ENCODE results near the gene MAML1.
A peak's percentile ranks its signal among the peaks of the same experiment; 100 is the strongest.

MAML1 gene

DNA sequence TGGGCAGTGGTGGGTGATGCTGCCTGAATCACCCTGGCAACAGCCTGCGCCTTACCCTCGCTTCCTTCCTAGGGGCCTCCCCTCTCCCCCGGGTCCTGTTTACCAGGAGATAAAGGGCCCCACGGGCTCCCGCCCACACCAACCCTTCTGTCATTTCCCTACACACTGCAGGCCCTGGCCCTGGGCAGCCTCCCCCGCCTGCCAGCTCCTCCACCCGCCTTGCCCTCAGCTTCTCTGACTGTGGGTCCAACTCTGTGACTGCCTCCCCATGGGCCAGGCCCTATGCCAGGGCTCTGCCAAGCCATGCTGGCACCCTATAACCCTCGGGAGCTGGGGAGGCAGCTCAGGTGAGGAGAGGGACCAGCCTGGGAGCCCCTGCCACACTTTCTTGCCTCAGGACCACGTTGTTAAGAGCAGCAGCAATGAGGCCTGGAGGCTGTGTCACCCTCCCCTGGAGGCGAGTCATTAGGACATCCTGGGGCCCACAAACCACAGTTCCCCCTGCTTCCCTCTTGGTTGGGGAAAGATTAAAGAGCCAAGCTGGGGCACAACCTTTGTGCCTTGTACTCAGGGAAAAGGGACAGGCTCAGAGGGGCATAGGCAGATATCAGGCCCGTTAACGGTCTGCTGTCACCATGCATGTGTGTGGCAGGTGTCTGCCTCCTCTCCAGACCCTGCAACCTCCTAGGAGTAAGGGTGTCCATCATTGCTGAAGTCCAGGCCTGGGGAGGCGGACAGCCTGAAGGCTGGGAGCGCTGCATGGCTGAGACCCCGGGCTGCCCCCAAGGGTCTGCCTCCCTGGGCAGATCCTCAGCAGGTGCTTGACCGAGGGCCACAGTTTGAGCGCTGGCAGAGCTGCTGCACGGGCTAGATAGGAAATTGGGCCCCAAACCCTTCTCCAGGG is 71.3 kb downstream of the MAML1 start:
- H3K4me3 ChIP-seq (ENCODE audit: low read depth, low read length), result no peak overlapping the region
- DNase-seq (ENCODE audit: low read depth), result no peak

DNA sequence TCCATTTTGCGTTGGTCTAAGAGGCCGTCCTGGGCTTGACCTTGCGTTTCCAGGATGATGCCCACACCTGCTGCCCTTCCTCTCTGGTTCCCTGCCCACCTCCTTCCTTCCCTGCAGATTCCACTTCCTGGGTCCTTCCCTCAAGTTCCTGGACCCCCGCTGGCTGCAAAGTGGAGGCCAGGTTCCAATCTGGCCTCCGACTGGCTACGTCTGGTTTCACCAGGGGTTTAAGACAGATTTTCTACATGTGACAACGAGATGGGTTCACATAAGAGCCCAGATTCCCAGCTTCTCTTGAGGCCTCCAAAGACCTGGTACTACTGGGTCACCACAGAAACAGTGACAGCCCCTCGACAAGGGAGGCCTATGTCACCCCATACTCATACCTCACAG is 71.9 kb downstream of the MAML1 start:
- H3K4me3 ChIP-seq (ENCODE audit: low read depth, low read length), result no peak overlapping the region
- TF ChIP-seq, protein P1, sequence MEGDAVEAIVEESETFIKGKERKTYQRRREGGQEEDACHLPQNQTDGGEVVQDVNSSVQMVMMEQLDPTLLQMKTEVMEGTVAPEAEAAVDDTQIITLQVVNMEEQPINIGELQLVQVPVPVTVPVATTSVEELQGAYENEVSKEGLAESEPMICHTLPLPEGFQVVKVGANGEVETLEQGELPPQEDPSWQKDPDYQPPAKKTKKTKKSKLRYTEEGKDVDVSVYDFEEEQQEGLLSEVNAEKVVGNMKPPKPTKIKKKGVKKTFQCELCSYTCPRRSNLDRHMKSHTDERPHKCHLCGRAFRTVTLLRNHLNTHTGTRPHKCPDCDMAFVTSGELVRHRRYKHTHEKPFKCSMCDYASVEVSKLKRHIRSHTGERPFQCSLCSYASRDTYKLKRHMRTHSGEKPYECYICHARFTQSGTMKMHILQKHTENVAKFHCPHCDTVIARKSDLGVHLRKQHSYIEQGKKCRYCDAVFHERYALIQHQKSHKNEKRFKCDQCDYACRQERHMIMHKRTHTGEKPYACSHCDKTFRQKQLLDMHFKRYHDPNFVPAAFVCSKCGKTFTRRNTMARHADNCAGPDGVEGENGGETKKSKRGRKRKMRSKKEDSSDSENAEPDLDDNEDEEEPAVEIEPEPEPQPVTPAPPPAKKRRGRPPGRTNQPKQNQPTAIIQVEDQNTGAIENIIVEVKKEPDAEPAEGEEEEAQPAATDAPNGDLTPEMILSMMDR (IDR thresholded peaks at IDR 0.05; ENCODE audit: insufficient read depth, low read depth, low read length, missing control alignments), result no peak

More for the DNA sequence above, 71.3 kb downstream of the MAML1 start:
- TF ChIP-seq, protein P1 (IDR thresholded peaks at IDR 0.05; ENCODE audit: insufficient read depth, low read depth, low read length, missing control alignments), result no peak

DNA sequence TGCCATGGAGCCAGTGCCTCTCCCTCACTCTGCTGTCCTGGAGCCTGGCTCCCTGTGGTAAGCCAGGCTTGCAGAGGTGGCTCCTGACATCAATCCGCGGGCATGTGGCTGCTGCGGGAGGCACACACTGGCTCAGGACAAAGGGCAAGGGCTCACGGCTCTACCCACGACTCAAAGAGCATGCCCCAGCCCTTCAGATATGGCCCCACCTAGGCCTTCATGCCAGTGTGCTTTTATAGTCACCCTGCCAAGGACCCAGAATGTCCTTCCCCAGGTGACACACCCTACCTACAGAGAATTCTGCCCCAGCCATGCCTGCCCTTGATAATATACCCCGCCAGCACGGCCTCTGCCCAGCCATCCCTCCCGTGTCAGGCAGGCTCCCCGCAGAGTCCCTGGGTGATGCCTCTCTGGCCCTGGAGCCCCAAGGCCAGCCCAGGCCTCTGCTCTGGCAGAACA is 72.5 kb downstream of the MAML1 start:
- H3K4me3 ChIP-seq (ENCODE audit: low read depth, low read length), result peak overlapping the region; percentile 70
- no peak for DNase-seq (ENCODE audit: low read depth)
- TF ChIP-seq, protein P1 (IDR thresholded peaks at IDR 0.05; ENCODE audit: insufficient read depth, low read depth, low read length, missing control alignments), result no peak

More for the DNA sequence above, 71.9 kb downstream of the MAML1 start:
- no peak for DNase-seq (ENCODE audit: low read depth)

DNA sequence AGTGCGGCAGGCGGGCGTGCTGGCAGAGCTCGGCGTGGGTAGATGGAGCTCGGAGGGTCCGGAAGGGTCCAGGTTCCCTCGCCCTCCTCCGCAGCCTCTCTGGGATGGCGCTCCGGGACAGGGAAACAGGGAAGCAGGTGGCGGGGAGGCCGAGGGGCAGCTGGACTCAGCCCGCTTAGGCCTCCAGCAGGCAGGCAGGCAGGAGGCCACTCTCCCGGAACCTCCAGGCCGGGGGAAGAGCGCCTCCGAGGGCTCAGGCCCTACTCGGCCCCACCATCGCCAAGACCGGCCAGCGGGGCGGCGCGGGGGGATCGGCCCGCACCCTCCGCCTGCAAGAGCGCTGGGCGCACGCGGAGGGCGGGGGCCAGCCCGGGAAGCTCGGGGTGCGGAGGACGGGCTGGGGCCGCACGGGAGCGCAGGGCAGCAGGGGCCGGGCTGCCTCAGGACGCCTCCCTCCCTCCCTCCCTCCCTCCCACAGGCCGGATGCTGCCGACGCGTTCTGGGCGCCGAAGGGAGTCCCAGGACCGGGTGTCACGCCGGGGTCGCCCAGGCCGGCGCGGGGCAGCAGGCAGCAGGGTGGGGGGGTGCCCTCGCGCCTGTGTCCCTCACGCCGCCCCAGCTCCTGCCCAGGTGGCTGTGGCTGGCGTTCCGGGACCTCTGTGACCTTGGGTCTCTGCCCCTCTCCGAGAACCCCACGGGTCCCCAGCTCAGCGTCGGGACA is 73.1 kb downstream of the MAML1 start:
- peak; percentile 76 for DNase-seq (ENCODE audit: low read depth)
- TF ChIP-seq, protein P1 (IDR thresholded peaks at IDR 0.05; ENCODE audit: insufficient read depth, low read depth, low read length, missing control alignments), result no peak
- peak overlapping the region; percentile 70 for H3K4me3 ChIP-seq (ENCODE audit: low read depth, low read length)

DNA sequence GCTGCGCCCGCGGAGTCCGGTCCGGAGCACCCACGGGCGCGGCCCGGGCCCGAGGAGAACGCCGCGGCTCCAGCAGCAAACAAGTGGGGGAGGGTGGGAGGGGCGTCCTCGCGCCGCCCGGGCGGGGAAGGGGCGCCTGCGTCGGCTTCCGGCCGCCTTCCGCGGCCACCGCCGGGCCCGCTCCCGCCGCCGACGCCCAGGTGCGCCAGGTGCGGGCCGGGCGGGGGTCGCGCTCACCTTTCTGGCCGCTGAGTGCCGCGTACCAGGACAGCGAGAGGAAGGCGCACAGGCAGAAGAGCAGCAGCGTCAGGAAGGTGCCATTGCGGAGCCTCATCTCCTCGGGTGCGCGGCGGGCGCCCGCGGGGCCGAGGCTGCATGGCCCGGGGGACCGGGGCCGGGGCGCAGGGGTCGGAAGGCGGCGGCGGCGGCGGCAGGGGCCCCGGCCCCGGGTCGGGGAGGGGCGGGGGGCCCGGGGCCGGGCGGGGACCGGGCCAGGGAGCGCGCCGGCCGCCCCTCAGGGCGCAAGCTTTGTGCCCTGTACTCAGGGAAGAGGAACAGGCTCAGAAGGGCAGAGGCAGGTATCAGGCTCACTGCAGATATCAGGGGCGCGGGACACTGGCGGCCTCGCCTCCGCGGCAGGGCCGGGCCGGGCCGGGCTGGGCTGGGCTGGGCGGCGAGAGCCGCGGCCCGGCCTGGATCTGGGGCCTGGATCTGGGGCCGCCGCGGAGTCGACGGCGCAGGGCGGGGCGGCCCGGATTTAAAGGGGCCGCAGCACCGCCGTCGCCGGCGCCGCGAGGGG is 73.8 kb downstream of the MAML1 start, which contains the start of gene MGAT4B:
Gene MGAT4B (minus strand): TSS at position 617 of the 799 bp plus-strand sequence. CDS start 283 bp downstream, at position 334.
- TF ChIP-seq, protein P1 (IDR thresholded peaks at IDR 0.05; ENCODE audit: insufficient read depth, low read depth, low read length, missing control alignments), result no peak
- DNase-seq (ENCODE audit: low read depth), result peak; percentile 88

DNA sequence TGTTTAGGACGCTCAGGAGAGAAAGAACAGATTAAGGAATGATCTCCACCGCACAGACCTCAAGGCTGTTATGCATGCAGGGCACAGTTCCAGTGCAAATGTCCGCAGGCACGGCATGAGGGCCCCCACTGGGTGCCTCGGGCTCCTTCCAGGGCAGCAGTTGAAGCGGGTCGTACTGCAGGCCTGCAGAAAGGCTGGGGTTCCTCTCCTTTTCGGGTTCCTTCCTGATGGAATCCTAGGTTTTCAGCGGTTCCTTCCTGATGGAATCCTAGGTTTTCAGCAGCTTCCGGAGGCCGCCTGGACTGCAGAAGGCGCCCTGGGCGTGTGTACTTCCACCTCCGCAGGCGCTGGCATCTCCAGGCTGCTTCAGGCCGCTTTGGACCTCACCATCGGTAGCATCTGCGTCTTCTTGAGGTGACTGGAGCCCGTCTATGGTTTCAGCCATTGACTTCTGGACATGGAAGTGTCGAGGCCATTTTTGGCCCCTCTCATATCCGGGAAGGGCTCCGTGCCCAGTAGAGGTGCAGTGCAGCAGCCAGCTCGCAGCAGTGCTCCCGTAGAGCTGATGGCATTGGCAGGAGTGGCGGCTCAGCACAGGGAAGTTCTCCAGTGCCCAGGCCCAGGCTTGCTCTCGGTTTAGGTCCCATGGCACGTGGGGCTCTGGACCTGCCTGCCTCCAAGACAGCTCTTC is 79.7 kb downstream of the MAML1 start:
- TF ChIP-seq, protein P1 (IDR thresholded peaks at IDR 0.05; ENCODE audit: insufficient read depth, low read depth, low read length, missing control alignments), result no peak
- no peak overlapping the region for H3K4me3 ChIP-seq (ENCODE audit: low read depth, low read length)
- DNase-seq (ENCODE audit: low read depth), result no peak

More for the DNA sequence above, 73.8 kb downstream of the MAML1 start, which contains the start of gene MGAT4B:
- peak within 1 kb of the TSS; percentile 87 for H3K4me3 ChIP-seq (ENCODE audit: low read depth, low read length)

Data from GM12865 (cell line).